GM19043 (cell line): ENCODE results near the gene PIGB.
"Not testable (repeated sequence)": the region's sequence is repeated elsewhere in the genome, so short reads cannot be mapped to it uniquely, and the experiment has no call there.

ENCODE experiments used
- ATAC-seq: cut with Tn5 transposase; IDR thresholded peaks from one replicate; pipeline ENCODE4 v1.9.1; 2021; ENCODE audit warnings: low read depth; ENCODE audit not compliant: unreplicated experiment

Gene PIGB

GRCh38 chr15:55372701-55373440 lies 53.8 kb downstream of the PIGB start:
- no peak for ATAC-seq

GRCh38 chr15:55379095-55379494 lies 60.1 kb downstream of the PIGB start:
- no peak for ATAC-seq

- no peak for ATAC-seq
Measured at GRCh38 chr15:55381595-55381994, 62.6 kb downstream of the PIGB start.

- no peak for ATAC-seq
Measured at GRCh38 chr15:55383687-55384086, 64.7 kb downstream of the PIGB start.

GRCh38 chr15:55387027-55387426 lies 68.0 kb downstream of the PIGB start:
- no peak for ATAC-seq

GRCh38 chr15:55389264-55389607 lies 70.2 kb downstream of the PIGB start:
- no peak for ATAC-seq

GRCh38 chr15:55394694-55395093 lies 75.7 kb downstream of the PIGB start:
- ATAC-seq = no peak

- ATAC-seq = no peak
Measured at GRCh38 chr15:55398243-55398642, 79.2 kb downstream of the PIGB start.

- not testable (repeated sequence) for ATAC-seq
Measured at GRCh38 chr15:55400050-55400449, 81.0 kb downstream of the PIGB start.

GRCh38 chr15:55401786-55402246 lies 82.8 kb downstream of the PIGB start:
- no peak for ATAC-seq

- peak; percentile 40 for ATAC-seq
Measured at GRCh38 chr15:55402707-55403106, 83.7 kb downstream of the PIGB start.

- no peak for ATAC-seq
Measured at GRCh38 chr15:55403531-55403930, 84.5 kb downstream of the PIGB start.
